NK-92 (cell line): ENCODE results near the gene CXCL11.
"Not testable (repeated sequence)": the region's sequence is repeated elsewhere in the genome, so short reads cannot be mapped to it uniquely, and the experiment has no call there.

ENCODE experiments used
- DNase-seq: peaks from one replicate; lab custom pipeline; 2025; ENCODE audit not compliant: unreplicated experiment; lab: John Stamatoyannopoulos, UW

The CXCL11 gene

DNA sequence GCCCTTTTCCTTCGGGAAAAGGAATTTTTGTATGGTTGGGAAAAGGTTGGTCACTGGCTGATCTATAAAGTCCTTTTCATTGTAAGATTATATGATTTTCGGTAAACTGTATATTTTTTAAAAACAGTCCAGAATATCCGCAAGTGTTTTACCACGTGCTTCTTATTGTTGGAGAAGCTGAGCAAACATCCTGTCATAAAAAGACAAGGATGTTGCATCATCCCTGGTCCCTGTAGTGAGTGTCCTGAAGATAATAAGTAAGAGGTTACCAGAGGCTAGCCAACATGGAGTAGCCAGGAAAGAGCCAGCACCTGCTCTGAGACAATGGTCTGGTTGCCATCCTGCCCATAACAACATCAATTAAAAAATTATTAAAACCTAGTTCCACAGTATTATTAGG, 33.7 kb downstream of the CXCL11 start:
- no peak for DNase-seq

DNA sequence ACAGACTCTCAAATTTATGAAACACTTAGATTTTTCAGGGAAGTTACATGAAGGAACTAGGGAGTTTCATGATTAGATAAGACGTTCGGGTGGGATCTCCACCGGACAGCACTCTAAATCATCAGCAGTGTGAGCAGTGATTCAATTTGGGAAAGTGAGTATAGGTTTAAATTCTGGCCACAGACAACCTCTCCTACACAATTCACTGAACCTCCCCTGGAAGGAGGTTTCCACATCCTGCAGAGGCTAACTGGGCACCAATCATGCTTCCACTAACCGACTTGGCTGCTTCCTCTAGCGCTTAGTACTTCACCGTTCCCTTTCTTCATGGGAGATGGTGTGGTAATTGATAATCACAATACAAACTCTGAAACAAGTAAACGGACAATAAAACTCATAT, 34.2 kb downstream of the CXCL11 start:
- DNase-seq = no peak

DNA sequence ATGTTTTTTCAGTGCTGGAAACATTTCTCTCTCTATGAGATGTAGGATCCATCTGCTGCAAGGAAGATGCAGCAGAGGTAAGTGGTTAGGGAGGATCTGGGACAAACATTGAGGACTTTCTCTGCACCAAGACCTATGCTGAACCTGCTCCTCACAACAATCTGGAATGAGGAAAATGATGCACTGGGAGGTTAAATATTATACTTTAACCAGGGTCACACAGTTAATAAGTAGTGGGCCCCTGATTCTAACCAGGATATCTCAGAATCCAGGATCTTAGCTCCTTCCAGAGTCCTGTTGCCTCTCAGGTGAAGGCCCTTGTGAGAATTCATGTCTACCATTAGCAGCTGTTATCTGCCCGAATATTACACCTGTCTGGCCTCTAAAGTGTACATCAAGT, 35.6 kb downstream of the CXCL11 start:
- DNase-seq = no peak

DNA sequence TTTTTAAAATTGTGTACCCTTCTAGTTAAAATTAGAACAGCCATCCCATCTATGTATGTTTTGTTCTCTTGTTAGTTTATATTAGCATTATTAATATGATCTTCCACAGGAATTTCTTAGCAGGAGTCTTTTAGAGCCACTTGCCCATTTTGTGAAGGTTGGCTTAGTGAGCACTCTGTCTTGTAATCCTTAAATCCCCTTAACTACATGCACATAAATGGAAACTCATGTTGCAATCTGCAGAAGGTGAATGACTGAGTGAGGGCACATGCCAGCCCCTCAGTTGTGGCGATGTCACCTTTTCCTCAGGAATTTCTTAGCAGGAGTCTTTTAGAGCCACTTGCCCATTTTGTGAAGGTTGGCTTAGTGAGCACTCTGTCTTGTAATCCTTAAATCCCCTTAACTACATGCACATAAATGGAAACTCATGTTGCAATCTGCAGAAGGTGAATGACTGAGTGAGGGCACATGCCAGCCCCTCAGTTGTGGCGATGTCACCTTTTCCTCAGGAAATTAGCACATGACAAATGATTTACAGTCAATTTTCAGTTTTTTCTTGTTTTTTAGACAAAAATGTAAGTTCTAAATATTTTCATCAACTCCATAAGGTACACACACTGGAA, 37.2 kb downstream of the CXCL11 start:
- not testable (repeated sequence) for DNase-seq

DNA sequence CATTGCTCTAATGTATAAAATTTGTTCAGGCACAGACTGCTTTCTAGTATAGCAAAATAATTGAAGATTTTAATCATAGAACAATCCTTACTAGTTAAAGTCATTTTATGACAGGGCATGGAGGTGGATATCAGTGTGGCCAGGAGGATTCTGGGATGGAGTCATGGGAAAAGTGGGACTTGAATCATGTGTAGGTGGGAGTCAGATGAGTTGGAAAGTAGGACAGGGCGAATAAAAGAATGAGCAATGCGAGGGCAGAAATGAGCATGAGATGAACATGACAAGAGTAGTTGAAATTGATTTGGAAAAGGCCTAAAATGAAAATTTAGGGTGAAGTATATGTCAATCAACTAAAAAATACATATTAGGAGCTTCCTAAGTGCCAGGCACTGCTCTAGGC, 37.9 kb downstream of the CXCL11 start:
- DNase-seq = no peak

DNA sequence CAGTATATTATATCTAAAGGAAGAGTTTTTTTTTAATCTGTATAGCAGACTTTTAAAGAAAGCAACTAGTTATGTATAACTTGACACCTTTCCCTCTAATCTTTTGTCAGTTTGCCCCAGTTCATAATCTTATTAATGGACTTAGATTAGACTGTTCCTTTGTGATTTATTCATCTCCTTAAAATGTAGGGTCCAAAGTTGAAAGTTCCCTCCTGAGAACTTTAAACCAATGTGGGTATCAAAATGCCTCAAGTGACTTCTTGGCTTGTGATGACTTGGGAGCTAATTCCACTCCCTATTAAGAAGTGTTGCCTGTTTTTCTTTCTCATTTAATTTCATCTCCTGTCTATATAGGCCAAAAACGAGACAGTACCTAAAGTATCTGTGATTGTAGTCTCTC, 38.8 kb downstream of the CXCL11 start:
- DNase-seq = no peak

DNA sequence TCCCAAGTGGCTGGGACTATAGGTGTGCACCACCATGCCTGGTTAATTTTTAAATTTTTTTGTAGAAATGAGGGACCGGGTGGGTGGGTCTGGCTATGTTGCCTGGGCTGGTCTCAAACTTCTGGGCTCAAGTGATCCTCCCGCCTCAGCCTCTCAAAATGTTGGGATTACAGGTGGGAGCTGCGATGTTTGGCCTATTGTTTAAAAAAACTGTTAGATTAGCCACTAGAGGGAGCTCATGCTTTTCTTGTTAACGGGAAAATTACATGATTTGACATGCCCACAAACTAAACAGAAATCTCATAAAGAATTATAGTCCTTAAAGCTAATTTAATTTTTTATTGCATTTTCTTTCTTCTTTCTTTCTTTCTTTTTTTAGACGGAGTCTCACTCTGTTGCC, 40.1 kb downstream of the CXCL11 start:
- no peak for DNase-seq

DNA sequence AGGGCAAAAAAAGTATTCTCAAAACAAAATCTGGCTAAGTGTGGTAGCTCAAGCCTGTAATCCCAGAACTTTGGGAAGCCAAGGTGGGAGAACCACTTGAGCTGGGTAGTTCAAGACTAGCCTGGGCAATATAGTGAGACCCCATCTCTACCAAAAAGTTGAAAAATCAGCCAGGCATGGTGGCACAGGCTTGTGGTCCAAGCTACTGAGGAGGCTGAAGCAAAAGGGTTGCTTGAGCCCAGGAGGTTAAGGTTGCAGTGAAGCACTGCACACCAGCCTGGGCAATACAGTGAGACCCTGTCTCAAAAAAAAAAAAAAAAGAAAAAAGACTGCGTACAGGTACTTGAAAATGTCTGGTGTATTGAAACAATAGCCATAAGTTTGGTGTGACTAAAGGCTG, 43.4 kb downstream of the CXCL11 start:
- DNase-seq = no peak

DNA sequence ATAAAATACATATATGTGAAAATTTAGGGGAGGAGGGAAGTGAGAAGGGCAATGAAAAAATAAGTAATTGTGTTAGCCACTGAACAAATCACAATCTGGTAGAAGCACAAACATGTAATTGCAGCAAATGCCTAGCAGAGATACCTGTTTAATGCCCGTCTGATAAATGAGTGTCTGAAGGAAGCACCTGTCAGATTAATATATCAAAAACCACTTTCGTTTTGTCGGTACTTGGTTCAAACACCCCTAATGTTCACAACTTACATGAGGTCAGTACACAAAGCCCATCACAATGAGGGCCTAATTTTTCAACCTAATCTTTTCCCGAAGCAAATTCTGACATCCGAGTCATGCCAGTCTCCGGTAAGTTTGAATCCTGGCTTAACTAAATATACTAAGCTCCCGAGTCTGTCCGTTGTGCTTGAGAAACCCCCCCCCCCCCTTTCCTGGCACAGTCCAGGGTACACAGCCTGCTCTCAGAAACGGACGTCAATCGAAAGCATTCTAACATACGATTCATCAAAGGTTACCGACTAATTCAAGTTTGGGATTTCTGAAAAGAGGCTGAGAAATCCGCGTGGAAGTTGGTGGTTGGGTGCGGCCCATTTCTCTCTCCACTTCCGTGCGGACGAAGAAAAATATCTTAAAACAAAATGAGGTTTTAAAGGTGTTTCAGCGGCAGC, 45.9 kb downstream of the CXCL11 start:
- DNase-seq = no peak

DNA sequence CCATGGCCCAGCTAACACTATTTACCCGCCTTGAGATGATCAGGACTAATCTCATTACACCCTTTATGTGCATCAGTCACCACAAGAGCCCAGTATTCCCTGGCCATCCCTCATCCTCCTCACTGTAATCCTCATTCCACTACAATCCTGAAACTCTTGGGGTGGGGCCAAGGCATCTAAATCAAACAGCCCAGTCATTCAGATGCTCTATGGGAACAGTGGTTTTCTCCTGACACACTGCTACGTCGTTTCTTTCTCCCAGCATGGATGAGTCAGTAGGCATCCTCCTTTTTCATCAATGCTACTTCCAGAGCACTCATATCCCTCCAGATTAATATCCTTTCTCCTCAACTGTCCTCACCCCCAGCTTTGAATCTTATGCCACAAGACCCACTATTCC, 50.8 kb downstream of the CXCL11 start:
- no peak for DNase-seq
